ENCODE data around the gene PDLIM4.

PDLIM4 gene

DNA sequence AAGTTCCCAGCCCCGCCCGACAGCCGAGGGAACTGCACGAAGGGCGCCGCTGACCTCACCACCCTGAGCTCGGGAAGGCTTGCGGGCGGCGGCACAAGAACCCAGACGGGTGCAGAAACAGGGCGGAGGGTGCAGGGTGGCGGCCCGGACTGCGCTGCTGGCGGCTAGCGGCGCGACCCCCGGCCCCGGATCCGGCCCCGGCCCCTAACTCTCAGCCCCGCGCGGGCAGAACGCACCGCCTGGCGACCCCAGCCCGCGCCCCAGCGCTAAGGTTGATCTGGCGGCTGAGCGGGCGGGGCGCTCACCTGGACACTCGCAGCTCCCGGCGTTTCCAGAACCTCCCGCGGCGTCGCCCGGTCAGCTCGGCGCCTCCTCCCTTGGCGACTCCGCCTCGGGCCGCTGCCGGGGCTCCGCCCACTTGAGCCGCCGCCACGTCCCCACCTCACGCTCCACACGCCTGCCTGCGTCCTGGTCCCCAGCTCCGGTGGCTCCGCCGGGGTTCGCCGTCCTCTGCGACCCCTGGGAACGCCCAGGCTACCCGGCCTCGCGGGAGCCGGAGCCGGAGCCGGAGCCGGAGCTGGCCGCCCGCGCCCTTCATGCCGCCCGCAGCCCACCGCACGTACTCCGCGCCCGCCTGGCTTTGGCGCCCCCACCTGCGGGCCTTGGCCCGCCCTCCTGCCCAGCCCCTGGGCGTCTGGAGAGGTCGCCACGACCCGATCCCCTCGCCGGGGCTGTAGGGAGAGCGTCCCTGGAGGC is 29.8 kb upstream of the PDLIM4 start, which contains the start of gene P4HA2:
Gene P4HA2, minus strand, starts transcription at position 369 of the 756 bp plus-strand sequence. CDS start 9,227 bp downstream, outside the sequence.
- no peak for FAIRE-seq

DNA sequence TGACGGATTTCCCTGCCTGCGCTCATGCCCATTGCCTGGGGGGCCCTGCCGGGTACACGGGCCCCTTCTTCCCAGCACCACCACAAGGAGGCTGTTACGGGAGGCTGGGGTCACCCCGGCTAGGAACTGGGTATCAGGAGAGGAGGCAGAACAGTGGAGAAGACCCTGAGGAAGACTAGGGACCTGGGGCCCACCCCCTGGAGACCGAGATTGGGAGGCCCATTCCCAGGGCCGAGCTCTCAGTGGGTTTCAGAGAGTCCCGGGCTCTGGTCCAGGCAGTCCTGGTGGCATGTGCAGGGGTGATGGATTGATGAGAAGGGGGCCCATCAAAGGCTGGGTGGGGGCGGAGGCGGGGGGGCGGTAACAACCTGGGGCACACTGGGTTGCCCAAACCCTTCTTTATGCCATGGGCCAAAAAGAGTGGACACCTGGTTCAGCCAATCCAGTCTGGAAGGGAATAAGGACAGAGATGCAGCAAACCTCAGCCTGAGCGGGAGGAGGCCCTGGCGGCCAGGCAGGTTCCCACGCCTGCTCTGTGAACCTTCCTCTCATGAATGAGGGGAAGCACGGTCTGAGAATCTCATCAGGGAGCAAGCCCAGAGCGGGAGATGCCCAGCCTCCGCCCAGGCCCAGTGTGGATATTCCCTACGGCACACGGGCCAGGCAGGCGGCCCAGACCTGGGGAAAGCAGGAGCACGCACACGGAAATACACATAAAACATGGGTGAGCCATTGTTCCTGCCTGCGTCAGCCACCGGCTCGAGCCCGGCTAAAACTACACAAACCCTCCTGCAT is 29.1 kb upstream of the PDLIM4 start:
- no peak for FAIRE-seq

DNA sequence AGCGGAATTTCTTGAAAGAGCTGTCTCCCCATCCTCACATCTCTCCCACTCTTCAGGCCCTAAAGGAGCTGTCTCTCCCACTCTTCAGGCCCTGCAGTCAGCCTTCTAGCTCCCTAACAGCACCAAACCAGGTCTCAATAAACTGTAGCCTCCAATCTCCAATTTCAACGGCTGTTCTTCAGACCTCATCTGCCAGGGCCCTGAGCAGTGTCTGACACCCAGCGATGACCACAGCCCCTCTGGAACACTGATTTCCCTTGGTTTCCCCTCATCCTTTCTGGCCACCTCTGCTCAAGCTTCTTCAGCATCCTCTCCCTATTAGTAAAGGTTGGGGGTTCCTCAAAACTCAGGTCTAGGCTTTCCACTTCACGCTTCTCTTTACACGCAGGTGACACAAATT is 28.3 kb upstream of the PDLIM4 start:
- FAIRE-seq, result no peak

DNA sequence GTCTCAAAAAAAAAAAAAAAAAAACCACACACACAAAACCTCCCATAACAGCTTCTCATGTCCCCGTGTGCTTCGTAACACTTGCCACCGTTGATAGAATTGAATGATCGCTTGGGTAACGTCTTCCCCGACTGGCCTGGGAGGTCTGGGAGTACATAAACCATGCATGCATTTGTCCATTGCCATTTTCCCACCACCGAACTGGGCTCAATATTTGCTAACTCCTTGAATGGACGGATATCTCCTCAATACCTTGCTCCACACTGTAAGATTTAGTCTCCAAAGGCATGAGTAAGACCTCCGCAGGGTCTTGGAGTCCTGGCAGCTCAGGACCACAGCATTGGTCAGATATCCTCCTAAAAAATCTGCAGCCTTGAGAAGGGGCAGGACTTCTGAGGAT is 26.6 kb upstream of the PDLIM4 start:
- FAIRE-seq, result no peak

DNA sequence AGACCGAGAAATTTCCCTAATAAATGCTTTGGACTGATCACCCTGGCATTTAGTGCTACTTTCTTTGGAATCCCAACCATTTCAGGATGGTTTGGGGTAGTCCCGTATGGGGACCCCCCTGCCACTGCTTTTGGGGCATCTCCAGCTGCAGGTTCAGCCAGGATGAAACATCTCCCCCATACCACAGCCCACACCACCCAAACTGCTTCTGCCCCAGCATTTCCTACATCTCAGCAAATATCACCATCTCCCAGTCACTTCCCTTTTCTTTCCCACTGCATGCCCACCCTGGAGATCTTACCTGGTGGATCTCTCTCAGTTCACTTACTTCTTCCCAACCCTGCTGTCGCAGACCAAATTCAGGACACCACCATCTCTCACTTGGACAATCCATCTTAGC is 25.0 kb upstream of the PDLIM4 start:
- FAIRE-seq, result no peak

DNA sequence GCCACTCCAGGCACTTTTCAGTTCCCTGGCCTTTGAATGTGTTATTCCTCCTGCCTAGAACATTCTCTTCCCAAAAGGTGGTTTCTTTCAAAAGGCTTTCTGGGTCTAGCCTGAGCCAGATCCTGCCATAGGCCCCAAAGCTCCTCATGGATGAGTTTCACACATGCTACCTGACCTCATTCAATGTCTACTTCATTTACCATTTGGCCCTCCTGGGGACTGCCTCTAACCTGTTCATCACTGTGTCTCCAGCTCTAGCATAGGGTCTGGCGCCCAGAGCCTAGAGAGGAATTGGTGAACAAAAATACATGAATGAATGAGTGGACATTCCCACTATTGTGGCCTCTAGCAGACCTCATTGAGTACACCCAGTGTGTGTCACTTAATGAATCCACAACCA is 24.4 kb upstream of the PDLIM4 start:
- FAIRE-seq, result no peak

DNA sequence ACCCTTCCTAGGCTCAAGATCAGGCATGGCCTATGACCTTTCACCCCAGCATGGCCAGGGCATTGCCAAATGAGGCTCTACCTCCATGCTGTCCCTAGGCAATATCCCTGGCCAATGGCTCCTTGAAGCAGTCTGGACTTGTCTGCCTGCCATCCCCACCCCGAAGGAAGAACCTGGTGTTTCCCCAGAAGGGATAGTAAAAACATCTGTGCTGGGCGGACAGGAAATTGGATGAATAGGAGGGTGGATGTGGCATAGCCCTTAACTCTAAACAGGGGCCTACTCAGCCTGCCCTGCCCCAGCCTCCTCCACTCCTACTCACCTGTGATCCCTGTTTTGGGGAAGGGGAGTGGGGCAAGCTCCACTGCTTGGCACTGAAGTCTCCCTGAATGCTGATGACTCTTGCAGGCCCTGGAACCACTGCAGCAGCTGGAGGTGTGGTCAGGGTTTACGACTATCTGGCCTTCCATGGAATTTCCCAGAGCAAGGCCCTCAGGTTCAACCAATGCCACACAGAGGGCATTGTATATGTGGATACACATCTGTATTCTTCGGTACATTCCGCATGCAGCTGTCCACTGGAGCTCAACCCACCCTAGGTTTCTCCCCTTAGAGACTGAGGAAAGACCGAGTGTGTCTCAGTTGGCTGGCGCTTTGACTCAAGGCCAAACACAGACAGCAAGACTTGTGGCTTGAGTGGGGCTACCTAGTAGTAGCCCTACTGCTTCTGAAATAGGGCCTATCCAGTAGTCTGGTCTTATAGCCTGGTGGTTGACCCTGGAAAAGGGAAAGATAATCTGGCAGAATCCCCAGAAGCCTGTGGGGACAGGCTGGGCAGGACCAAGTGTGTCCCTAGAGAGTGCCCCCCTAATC is 23.4 kb upstream of the PDLIM4 start:
- FAIRE-seq, result no peak

DNA sequence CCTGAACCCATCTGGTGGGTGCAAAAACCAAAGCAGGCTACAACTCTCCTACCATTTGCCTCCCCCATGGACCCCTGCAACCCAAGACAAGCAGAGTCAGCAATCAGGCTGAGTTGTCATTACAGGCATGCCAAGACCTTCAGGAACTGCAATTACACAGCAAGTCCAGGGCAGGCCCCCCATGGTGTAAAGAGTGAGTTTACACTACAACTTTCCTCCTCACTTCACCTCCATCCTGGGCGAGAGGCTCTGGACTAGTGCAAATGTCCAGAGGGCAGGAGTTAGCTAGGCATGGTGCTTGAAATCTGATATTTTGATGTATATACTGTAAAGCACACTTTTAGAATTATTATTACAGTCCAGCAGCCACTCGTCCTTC is 22.8 kb upstream of the PDLIM4 start:
- no peak for FAIRE-seq

DNA sequence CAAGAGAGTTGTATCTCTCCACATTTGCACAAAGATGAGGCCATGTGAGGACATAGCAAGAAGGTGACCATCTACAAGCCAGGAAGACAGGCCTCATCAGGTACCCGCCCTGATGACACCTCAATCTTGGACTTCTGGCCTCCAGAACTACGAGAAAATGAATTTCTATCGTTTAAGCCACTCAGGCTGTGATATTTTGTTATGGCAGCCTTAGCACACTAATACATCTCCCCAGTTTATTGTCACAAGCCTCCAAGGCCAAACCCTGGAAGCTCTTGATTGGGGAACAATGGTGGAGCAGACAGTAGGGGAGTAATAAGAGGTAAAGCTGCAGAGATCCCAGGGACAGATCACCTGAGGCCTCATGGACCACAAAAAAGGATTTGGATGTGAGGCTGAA is 22.2 kb upstream of the PDLIM4 start:
- FAIRE-seq, result no peak

DNA sequence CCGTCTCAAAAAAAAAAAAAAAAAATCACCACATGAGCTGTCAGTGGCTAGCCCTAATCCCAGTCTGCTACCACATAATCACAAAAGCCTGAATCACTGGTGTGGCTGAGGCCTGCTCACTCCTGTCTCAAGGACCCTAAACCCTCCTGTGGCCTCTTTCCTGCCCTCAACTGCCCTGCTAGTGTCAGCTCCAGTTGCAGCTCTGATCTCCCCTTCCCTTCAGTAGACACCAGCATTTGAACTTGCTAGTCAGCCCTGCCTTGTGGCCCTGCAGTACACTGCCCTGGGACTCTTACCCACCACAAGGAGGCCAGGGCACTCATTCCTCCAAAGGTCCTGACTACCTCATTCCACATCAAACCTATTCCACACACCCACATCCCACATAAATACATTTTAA is 20.4 kb upstream of the PDLIM4 start:
- FAIRE-seq, result no peak

DNA sequence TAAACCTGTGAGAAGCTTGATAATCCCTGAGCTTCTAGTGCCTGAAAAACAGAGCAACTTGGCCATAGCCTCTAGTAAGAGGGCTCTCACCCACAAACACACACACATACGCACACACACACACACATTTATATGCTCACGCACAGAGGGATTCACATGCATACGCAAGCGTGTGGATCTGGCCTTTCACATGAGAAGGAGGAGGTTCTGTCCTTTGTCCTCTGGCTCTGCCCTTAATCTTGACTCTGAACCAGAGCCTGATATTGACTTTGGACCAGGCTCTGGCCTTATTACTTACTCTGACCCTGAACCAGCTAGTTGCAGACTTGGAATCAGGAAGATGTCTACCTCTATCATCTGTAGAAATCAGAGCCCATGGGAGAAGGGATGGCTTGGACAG is 19.8 kb upstream of the PDLIM4 start:
- FAIRE-seq, result no peak

DNA sequence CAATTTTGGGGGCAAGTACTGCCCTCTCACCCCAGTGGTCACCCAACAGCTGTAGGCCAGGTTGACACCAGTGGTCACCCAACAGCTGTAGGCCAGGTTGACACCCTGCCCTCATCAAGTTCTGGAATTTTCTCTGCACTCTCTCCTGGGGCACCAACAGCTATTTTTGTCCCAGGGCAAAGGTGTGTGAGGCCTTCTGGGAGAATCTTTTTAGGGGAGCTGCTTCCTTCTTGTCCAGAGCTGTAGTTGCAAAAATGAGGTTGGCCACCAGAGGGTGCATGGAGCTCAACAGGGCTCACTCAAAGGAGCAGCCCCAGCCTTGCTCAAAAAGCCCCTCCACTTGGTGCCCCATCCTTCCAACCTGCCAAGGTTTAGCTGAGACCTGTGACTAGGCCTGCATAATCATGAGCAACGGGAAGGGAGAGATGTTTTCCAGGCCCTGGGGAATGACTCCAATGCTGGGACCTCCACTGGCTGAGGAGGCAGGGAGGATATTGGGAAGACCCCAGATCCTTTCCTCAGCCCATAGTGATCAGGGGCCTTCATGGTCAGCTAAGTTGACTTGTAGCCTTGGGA is 19.2 kb upstream of the PDLIM4 start:
- no peak for FAIRE-seq

DNA sequence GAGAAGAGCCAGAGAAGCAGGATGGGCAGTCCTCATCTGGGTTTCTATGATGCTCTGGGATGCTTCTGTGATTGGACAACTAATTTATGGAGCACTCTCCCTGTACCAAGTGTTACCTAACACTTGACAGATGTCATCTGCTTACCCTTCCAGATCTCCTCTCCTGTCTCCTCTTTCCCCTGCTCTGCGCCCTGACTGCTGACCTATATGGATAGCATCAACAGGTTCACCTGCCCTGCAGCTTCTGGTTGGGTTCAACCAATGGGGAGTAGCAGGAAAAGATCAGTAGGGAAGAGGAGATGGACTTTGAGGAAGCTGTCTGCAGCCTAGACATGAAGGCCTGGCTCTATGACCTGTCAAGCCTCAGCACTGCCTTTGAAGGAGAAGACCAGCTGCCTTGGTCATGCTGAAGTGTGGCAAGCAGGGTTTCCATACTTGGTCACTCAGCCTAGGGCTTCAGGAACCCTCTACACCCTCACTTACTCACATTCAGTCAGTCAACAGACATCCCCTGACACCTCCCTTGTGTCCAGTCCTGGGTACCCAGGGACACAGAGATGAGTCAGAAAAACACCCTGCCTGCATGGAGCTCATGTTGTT is 18.5 kb upstream of the PDLIM4 start:
- FAIRE-seq, result no peak

DNA sequence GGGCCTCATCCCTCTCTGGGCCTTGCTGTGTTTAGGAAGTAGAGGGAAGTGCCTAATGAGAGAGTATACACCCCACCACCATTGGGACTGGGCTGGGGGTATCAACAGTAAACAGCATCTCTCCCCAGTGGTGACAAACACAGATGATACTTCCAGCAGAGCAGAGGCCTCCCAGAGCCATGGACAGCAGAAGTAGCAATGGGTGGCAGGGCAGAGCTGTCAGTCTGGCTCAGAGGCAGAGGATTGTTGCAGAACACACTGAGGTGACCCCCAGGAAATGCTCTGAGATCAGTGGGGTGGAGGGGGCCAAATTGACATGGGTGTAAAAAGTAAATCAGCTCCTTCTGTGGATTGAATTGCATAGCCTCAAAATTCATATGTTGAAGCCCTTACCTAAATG is 17.7 kb upstream of the PDLIM4 start:
- no peak for FAIRE-seq

DNA sequence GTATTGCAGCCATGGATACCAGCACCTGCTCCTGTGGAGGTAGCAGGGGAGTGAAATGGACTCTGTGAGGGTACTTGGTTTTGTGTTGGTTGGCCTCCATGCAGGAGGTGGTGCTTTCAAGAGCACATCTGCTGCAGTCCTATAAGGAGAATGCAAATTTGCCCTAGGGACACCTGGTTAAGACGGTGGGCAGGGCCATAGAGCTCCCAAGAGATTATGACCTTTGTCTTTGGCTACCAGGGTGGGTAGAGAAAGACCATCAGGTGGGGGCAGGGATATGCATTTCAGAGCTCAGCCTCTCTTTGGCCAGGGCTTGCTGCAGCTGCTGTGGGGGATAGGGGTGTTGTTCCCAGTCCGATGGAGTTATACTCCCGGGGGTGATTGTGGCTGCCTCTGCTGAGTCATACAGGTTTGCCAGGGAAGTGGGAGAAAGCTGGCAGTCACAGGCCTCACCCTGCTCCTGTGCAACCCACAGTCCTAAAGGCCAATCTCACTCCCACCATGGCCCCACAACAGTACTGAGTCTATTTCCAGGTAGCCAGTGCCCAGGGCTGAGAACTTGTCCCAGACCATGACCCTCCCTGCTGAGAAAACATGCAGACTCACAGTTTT is 14.0 kb upstream of the PDLIM4 start:
- FAIRE-seq, result no peak

DNA sequence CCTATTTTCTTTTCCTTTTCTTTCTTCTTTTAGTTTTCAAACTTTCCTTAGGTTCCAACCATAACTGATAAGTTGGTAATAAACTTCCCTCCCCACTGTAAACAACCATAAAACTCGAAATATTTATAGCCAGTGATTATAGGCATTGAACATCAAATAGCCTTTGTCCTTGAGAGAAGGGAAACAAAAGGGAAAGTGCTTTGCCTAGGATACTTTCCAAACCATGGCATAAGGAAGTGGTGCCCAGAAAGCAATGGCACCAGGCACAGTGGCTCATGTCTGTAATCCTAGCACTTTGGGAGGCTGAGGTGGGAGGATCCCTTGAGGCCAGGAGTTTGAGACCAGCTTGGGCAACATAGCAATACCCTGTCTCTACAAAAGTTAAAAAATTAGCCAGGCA is 11.9 kb upstream of the PDLIM4 start:
- FAIRE-seq, result no peak

DNA sequence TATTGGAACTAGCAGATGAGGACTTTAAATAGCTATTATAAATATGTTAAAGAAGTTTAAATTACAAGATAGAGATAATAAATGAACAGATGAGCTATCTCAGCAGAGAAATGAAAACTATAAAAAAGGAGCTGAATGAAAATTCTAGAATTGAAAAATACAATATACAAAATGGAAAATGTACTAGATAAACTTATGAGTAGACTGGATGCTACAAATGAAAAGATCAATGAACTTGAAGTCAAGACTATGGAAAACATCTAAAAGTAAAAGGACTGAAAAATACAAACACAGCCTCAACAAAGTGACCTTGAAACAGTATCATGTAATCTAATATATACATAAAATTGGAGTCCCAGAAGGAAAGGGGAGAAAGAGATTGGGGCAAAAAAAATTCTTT is 10.7 kb upstream of the PDLIM4 start:
- no peak for FAIRE-seq

DNA sequence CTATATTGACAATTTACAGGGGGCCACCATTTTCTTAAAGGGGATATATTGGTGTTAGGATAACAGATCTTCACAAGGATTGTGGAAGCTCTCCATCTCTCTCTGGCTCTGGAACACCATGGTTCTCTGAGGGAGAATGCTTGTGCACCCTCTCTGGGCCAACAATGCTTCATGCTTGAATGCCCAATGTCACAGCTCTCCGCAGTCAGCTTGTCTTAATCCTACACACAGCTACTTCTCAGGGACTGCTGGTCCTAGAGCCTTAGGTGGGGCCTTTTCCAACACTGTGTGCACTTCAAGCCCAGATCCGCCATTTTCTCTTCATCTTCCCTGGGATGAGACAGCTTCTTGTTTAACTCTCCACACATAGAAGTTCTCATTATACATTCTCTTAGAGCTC is 6.9 kb upstream of the PDLIM4 start:
- FAIRE-seq, result no peak

DNA sequence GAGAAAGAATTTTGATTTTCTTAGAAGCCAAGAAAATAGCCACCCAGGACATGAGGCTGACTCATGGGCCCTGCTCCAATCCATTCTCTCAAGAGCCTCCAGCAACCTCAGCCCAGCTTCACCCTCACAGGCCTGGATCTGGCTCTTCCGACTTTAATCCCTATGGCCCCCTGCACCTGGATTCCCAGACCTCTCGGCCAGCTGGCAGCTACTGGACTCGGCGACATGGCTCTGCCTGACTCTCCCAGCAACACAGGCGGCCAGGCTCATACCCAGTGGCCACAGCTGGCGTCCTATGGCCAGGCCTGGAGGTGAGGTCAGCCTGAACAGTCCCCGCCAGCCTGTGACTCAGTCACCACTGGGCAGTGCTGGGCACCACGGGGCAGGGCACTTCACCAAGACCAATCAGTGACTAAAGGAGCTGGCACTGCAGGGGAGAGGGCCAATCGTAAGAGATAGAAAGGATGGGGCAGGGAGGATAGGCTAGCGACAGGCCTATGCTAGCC is 6.2 kb upstream of the PDLIM4 start:
- no peak for FAIRE-seq

DNA sequence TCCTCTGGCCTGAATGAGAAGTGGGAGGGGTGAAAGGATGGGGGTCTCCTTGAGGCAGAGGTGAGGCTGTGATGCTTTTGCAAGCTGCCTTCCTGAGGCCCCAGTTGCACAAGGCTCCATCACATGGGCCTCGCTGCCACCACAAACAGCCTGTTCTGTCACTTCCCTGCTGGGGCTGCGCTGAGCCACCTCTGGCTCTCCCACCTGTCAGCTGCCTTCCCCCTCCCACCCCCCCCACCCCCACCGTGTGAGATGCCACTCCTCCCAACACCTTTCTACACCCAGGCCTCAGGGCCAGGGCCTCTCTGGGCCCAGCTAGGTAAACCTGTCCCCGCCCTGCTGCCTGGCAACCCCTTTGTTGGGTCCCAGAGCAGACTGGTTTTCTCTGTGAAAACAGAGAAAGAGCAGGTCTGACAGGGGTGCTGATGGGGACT is 4.5 kb upstream of the PDLIM4 start:
- FAIRE-seq, result no peak

DNA sequence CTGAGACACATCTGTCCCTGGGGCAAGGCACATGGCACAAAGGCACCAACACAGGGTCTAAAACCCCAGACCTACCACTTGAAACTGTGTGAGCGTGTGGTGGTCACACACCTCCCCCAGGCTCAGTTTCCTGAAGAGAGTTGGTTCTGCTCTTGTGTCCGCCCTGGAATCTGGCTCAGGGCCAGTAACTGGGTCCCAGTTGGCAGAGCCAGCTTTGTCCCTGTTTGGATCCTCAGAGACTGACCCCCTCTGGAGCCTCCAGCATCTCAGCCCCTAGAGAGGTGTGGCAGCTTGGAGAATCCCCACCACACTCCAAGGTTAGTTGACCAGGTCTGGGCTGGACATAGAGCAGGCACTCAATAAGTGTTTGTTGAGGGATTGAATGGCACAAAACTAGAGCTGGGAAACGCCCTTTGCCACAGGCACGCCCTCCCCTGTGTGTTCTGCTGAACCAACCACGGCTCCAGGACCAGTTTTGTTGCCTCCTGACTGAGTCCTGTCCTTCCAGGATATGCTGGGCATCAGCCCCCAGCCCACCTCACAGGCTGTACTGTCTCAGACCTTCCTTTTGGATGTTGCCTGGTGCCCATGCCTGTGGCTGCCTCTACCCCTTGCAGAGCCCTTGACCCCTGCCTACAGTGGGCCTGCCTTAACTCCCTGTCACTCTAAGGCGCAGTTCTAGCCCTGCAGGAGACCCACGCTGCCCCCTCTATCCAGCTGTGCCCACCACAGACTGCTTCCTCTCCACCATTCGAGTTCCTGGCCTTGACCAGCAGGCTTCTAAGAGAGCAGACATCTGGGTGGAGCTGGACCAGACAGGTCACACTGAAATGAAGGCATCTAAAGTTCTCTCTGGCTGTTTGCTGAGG is 3.8 kb upstream of the PDLIM4 start:
- FAIRE-seq, result no peak

Measured in colon (tissue), 2 donors.